Kidney epithelial cell (primary cell): Measurements from ENCODE around the gene RASD2. TPM values are rescaled to one million over a fixed set of nuclear protein-coding genes. Genes with fewer than 3 reads are reported as not detected.
"Not testable (repeated sequence)": the region's sequence is repeated elsewhere in the genome, so short reads cannot be mapped to it uniquely, and the experiment has no call there.

Experiments
- DNase-seq: peaks from one replicate; pipeline ENCODE4 v3.0.0-alpha.2; 2010; ENCODE audit warnings: low read depth
- H3K27me3 ChIP-seq: 2 replicates; pipeline ENCODE4 v1.6.0; 2011; ENCODE audit warnings: low read length; ENCODE audit not compliant: control insufficient read depth, insufficient read depth
- H3K36me3 ChIP-seq: 2 replicates; pipeline ENCODE4 v1.5.1; 2011; ENCODE audit warnings: low read length; ENCODE audit not compliant: control insufficient read depth, insufficient read depth
- H3K4me3 ChIP-seq: 2 replicates; pipeline ENCODE4 v1.5.1; 2011; ENCODE audit warnings: low read depth, mild to moderate bottlenecking, control low read depth, low read length
- total RNA-seq: library from RNA; depleted of rRNA; stranded (reverse); fragments of >200 nt; gene quantifications from 2 replicates; pipeline ENCODE4 v1.2.3, GENCODE V29; 2015
- TF ChIP-seq, protein P1 (sequence below): IDR thresholded peaks from 2 replicates; pipeline ENCODE4 v1.5.1; 2011; ENCODE audit warnings: mild to moderate bottlenecking, moderate library complexity, low read length, control low read depth, inconsistent platforms; ENCODE audit not compliant: insufficient read depth, poor library complexity, severe bottlenecking

RASD2 gene
- total RNA-seq, 1 donor from 2014 or later = 0.04 TPM

DNA sequence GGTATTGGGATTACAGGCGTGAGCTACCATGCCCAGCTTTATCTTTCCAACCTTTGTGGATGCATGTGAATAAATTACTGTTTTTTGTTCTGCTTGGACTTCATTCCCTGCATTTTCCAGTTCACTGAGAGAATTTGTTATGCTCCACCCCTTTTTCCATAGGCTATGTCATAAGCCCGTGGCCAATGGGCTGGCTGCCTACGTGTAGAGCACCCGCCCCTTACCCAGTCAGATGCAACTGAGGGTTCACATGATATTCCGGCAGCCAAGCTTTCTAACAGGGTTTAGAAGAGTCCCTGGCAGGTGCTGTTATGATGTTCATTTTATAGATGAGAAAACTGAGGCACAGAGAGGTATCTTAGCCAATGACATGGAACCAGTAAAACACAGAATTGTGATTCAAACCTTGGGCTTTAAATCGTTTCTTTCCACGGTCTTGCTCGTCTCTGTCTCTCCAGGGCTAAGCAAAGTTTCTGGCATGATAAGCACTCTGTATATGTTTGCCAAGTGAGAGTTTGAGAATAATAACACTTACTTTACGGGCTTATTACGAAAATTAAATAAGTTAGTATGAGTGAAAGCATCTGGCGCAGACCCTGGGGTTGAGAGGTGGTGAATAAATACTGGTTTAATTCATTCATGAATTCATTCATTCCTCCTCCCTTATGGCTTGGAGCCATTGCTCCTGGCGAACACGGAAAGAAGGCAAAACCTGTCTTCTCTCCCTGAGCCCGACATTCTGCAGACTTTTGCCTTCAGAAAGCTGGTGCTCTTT is 42.4 kb upstream of the RASD2 start:
- Histone ChIP-seq H3K4me3 (no peak overlapping the region), H3K27me3 (peaks cover 19% of the 10 kb centered on the region), H3K36me3 (no peaks in the 10 kb centered on the region)
- no peak for DNase-seq
- TF ChIP-seq, protein P1, sequence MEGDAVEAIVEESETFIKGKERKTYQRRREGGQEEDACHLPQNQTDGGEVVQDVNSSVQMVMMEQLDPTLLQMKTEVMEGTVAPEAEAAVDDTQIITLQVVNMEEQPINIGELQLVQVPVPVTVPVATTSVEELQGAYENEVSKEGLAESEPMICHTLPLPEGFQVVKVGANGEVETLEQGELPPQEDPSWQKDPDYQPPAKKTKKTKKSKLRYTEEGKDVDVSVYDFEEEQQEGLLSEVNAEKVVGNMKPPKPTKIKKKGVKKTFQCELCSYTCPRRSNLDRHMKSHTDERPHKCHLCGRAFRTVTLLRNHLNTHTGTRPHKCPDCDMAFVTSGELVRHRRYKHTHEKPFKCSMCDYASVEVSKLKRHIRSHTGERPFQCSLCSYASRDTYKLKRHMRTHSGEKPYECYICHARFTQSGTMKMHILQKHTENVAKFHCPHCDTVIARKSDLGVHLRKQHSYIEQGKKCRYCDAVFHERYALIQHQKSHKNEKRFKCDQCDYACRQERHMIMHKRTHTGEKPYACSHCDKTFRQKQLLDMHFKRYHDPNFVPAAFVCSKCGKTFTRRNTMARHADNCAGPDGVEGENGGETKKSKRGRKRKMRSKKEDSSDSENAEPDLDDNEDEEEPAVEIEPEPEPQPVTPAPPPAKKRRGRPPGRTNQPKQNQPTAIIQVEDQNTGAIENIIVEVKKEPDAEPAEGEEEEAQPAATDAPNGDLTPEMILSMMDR = no peak

DNA sequence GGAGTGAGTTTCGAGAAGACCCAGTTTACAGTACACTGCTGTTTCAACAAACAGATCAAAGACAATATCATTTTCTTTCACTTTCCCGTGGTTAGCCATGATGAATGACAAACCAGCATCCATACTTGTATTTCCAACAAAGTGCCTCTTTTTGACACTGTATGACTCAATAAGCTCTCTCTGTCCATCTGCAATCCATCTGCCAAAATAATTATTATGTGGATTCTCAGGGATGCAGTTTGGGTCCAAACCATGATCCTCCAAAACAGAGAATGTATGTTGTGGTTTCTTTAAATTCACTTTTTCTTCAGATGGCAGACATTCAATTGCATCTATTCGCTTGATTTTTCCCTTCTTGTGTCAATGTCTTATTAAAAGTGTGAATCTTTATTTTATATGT is 37.8 kb upstream of the RASD2 start:
- H3K27me3 ChIP-seq = peaks cover 9% of the 10 kb centered on the region

DNA sequence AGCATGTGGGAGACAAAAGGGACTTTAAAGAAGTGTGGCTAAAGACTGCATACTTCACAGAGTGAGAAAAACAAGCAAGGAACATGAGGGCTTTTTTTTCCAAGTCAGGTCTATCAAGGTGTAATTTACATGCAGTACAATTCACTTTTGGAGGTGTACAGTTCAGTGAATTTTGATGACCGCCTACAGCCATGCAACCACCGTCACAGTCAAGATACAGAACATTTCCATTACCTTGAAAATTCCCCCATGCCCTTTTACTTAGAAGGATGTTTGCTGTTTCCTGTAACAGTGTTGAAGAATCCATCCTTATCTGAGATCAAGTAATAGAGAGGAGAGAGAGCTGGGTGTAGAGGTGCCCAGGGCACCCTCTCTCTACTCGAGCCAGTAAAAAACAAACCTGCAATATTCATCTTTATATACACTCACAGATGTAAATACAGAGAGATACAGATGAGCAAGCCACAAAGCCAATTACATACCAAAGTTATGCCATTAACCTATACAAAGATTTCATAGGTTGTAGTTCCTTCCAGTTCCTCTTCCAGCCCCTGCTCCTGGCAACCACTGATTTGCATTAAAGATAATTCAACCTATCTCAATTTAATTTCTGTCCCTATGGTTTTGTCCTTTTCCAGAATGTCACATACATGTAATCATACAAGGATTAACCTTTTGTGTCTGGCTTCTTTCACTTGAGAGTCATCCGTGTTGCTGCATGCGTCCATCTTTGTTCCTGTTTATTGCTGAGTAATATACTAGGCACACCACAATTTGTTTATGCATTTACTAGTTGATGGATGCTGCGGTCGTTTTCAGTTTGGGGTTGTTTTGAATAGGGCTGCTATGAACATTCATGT is 35.0 kb upstream of the RASD2 start:
- Histone ChIP-seq H3K27me3 (peaks cover 5% of the 10 kb centered on the region), H3K4me3 (no peak overlapping the region), H3K36me3 (no peaks in the 10 kb centered on the region)
- DNase-seq = no peak
- TF ChIP-seq, protein P1 = no peak

More for the DNA sequence above, 37.8 kb upstream of the RASD2 start:
- DNase-seq = no peak
- Histone ChIP-seq H3K36me3 (no peaks in the 10 kb centered on the region), H3K4me3 (no peak overlapping the region)
- TF ChIP-seq, protein P1 = no peak

DNA sequence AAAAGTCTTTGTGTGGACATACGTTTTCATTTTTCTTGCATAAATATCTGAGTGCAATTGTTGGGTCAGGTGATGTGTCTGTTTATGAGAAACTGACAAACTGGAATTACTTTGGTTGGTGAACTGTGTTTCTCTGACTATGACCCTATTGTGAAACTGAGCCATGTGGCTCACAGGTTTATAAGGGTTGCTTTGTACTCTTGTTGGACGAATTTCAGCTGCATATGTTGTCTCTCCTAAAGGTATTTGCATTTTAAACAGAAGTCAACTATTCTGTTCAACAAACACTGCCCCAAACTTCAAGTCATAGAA is 34.4 kb upstream of the RASD2 start:
- H3K27me3 ChIP-seq = peaks cover 9% of the 10 kb centered on the region
- H3K36me3 ChIP-seq = no peaks in the 10 kb centered on the region
- DNase-seq = no peak
- no peak overlapping the region for H3K4me3 ChIP-seq
- TF ChIP-seq, protein P1 = no peak

DNA sequence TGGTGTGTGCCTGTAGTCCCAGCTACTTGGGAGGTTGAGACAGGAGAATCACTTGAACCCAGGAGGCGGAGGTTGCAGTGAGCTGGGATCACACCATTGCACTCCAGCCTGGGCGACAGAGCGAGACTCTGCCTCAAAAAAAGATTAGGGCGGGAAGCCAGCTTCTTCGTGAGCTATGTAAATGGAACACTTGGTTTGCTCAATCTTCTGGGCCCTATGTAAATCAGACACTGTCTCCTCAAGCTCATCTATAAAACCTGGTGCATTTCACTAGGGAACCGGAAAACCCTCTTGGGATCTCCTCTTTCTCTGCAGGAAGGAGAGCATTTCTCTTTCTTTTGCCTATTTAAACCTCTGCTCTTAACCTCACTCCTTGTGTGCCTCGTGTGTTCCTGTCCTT is 32.8 kb upstream of the RASD2 start:
- not testable (repeated sequence) for H3K4me3 ChIP-seq, H3K36me3 ChIP-seq, DNase-seq
- H3K27me3 ChIP-seq = peaks cover 14% of the 10 kb centered on the region

DNA sequence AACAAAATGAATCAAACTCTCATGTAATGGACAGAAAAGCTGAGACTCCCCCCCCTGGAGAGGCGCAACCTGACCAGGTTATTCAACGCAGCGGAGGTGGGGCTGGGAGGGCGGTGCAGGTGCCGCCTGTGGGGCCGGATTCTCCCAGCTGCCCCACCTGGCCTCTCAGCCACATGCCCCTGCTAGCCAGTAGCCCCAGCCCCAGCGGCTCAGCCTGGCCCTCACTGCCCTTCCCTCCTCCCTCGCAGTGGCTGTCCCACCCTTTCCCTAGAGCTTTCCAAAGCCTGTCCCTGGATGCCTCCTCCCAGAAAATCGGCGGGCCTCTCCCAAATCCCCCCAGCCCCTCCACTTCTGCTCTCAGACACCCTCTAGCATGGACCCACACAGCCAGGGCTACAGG is 31.2 kb upstream of the RASD2 start:
- DNase-seq = no peak
- no peak overlapping the region for H3K4me3 ChIP-seq
- TF ChIP-seq, protein P1 = no peak
- H3K27me3 ChIP-seq = peaks cover 13% of the 10 kb centered on the region
- H3K36me3 ChIP-seq = no peaks in the 10 kb centered on the region
